ENCODE results near the gene ATF6.

ATF6 gene

DNA sequence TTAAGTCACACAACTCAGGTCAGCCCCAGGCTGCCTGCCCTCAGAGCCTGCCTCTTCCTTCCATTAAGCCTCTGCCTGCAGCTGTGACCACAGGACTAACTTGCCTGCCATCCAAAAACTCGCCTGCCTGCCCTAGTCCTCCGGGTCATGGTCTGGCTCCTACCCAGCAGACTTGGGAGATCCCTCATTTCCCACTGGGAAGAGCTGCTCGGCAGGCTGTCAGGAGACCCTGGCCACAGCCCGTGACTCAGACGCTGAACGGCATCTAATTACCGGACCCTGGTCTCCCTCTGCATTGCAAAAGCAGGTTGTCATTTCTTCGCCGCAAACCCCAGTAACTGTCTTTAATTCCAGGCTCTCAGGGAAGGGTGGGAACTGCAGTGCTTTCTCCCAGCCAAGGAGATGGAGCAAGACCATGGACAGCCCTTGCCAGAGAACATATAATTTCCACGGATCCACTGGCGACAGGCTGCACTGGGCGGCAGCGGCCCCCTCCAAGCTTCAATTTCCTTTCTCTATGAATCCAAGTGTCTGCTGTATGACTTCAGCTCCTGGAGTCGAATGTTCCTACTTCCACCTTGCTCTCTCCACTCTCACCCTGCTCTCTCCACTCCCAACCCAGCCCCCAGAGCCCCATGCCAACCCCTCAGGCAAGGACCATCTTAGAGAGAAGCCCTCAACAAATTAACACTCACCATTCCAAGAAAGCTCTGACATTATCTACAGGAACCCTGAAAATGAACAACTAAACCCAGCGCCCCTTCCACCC is 237.1 kb downstream of the ATF6 start:
- DNase-seq (ENCODE audit: low spot score) = no peak

DNA sequence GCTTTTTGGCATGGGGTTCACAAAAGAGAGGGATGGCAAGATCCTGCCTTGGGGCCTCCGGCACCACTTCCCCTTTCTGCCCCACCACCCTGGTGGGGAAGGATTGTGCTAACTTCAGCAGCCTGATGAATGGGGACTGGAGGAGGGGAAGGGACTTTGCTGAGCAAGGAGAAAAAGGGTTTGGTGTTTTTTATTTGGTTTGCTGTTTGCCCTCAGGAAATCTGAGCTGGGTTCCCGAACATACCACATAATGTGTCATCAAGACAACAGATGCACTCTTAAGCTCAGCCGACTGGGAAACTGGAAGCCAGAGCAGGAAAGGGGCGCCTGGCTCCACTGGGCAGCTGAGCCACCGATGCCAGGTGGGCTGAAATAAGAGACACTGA is 237.7 kb downstream of the ATF6 start:
- DNase-seq (ENCODE audit: low spot score) = no peak

- DNase-seq (ENCODE audit: low spot score) = no peak
Observed at GRCh38 chr1:162004441-162004950, 238.4 kb downstream of the ATF6 start.

DNA sequence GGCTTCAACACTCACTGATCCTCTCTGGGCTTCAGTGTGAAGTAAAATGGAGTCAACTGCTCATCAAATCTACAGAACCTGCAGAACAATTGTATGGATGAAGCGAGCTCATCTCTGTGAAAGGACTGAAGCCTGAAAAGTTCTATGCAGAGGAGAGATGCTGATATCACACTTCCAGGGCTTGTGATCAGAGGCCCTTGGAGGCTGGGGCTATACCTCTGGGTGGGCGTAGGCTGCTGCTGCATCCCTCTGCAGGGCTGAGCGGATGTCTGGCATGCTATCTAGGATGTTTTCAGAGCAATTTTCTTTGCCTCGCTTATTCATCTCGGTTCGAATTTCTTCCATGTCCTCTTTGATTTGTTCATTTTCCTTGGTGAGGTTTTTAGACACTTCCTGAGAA is 240.0 kb downstream of the ATF6 start:
- no peak for DNase-seq (ENCODE audit: low spot score)

DNA sequence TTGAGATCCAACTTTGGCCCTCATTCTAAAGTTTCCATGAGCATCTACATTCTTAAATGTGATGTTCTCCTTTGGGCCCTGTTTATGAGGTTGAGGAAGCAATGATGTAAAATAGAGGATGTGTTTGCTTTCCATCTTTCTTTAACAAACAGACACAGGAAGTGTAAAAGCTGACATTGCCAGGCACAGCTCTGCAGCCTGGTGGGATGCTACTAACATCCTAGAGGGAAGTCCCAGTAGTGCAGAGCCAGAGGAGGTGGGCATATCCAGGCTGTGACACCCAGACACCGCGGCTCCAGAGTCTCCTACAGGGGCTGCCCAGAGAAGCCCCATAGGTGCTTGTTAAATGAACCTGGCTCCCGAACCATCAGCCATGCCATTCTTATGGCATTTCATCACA is 241.3 kb downstream of the ATF6 start:
- no peak for DNase-seq (ENCODE audit: low spot score)

GRCh38 chr1:162008799-162009198 is 242.7 kb downstream of the ATF6 start:
- no peak for DNase-seq (ENCODE audit: low spot score)

- DNase-seq (ENCODE audit: low spot score) = no peak
Observed at GRCh38 chr1:162009501-162010174, 243.5 kb downstream of the ATF6 start.

DNA sequence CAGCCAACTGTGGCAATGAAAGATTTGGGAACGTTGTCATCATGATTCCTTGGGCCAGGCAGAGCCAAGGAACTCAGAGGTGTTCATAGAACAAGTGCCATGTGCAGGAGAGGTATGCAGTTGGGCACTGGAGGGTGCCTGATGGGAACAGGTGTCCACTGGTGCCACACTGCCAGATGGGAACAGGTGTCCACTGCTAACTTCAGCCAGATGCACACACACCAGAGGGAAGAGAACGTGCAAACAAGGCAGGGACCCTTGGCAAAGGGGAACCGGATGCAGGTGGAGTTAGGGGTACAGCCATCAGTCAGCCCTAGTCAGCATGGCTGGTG is 244.0 kb downstream of the ATF6 start:
- DNase-seq (ENCODE audit: low spot score) = no peak

DNA sequence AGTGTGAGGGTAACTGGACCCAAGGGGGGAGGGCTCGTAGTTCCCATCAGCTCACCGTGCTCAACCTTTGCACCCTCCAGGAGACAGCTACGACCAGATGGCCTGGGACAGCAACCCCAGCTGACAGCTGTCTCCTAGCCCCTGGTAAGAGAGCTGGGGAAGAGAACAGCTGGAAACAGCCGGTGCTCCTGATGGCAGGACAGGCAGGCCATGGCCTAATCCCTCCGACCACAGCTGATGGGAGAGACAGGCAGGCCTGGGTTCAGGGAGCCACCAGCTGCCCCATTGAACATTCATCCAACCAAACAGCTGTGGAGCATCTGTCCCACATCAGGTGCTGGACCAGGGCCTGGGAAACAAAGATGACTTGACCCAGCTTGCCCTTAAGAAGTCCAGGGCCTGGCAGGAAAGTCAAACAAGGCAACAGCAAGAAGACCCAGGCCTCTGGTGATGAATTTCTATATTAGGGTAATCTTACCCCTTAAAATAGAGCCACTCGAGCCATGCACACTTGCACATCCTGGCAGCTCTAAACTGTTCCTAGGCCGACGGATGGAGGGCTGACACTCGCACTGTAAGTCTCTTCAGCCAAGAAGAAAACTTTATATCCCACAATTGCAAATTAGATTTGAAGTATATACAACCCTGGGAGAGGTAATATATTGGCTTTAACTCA is 245.4 kb downstream of the ATF6 start:
- DNase-seq (ENCODE audit: low spot score) = no peak

DNA sequence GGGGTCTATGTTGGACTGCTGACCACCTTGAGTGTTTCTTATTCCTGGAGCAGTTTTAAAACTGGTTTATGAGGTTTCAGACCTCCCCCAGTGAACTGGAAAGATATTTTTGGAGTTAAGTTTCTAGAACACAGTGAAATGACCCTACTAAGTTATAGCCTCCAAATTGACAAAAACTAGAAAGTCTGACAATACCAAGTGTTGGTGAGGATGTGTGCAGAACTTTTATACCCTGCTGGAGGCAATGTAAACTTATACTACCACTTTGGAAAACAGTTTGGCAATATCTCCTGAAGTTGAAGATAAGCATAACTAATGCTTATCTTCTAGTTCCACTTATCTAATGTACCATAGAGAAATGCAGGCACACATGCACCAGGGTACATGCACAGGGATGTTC is 247.2 kb downstream of the ATF6 start:
- DNase-seq (ENCODE audit: low spot score) = no peak
